HFF-Myc (cell line): ENCODE measurements around the gene NCKIPSD.

ENCODE experiments used
- DNase-seq: peaks from one replicate; pipeline ENCODE4 v3.0.0-alpha.2; 2011; ENCODE audit warnings: low read depth; ENCODE audit errors: extremely low read depth
- H3K4me3 ChIP-seq: replicated peaks from 2 replicates; pipeline ENCODE4 v1.5.1; 2011; ENCODE audit warnings: low read depth, mild to moderate bottlenecking, control low read depth, low read length
- CTCF ChIP-seq: IDR thresholded peaks from 2 replicates; pipeline ENCODE4 v1.5.1; 2012; ENCODE audit warnings: mild to moderate bottlenecking, low read depth, low read length, control low read depth; ENCODE audit errors: missing control alignments

Gene NCKIPSD

GRCh38 chr3:48696156-48696555 is 10.4 kb upstream of the NCKIPSD start:
- H3K4me3 ChIP-seq = no peak overlapping the region
- no peak for DNase-seq
- TF ChIP-seq CTCF = no peak

GRCh38 chr3:48695393-48695753 is 9.7 kb upstream of the NCKIPSD start:
- TF ChIP-seq CTCF = no peak
- H3K4me3 ChIP-seq = peak overlapping the region; percentile 10; the same call in 1 of the 2 replicates
- DNase-seq = no peak

- H3K4me3 ChIP-seq = peak overlapping the region; percentile 10; the same call in 1 of the 2 replicates
- peak; percentile 51 for DNase-seq
- TF ChIP-seq CTCF = no peak
Measured at GRCh38 chr3:48694610-48695392, 9.1 kb upstream of the NCKIPSD start.

GRCh38 chr3:48693826-48694225 is 8.1 kb upstream of the NCKIPSD start:
- TF ChIP-seq CTCF = no peak
- no peak for DNase-seq
- no peak overlapping the region for H3K4me3 ChIP-seq

GRCh38 chr3:48692551-48692950 is 6.8 kb upstream of the NCKIPSD start:
- DNase-seq = no peak
- TF ChIP-seq CTCF = no peak

GRCh38 chr3:48690846-48691458 is 5.2 kb upstream of the NCKIPSD start:
- H3K4me3 ChIP-seq = no peak overlapping the region
- no peak for DNase-seq
- TF ChIP-seq CTCF = no peak

More at GRCh38 chr3:48692551-48692950, 6.8 kb upstream of the NCKIPSD start:
- H3K4me3 ChIP-seq = no peak overlapping the region
